GM19099 (cell line): ENCODE results near the gene OR7G3.
A peak's percentile ranks its signal among the peaks of the same experiment; 100 is the strongest.

Experiments
- POLR2A ChIP-seq: IDR thresholded peaks from 3 replicates; pipeline ENCODE4 v1.6.1; 2011; ENCODE audit warnings: low read depth; ENCODE audit not compliant: insufficient read length; ENCODE audit errors: extremely low read depth

Gene OR7G3

DNA sequence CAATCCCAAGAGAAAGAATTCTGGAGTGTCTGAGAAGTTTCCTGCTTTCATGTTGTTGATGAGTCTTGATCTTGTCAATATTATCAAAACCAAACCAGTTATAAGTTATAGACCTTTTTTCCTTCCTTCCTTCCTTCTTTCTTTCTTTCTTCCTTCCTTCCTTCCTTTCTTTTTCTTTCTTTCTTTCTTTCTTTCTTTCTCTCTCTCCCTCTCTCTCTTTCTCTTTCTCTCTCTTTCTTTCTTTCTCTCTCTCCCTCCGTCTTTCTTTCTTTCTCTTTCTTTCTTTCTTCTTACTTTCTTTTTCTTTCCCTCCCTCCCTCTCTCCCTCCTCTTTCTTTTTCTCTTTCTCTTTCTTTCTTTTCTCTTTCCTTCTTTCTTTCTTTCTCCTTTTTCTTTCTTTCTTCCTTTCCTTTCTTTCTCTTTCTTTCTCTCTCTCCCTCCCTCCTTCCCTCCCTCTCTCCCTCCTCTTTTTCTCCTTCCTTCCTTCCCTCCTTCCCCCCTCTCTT is at the start of gene OR7G3:
Gene OR7G3, minus strand, starts transcription at position 51 of the 506 bp plus-strand sequence. Its CDS starts 0 bp downstream, at position 51.
- TF ChIP-seq POLR2A = no peak

DNA sequence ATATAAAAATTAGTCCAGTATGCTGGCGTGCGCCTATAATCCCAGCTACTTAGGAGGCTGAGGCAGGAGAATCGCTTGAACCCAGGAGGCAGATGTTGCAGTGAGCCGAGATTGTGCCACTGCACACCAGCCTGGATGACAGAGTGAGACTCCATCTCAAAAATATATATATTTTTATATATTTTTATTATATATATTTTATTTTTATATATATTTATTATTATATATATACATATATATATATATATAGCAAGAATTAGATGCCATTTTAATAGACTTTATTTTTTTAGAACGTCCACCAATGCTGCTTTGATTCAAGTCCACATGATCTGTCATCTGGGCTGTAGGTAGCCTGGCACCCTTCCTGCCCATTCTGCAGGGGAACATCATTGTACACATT is 48.6 kb upstream of the OR7G3 start:
- no peak for TF ChIP-seq POLR2A

DNA sequence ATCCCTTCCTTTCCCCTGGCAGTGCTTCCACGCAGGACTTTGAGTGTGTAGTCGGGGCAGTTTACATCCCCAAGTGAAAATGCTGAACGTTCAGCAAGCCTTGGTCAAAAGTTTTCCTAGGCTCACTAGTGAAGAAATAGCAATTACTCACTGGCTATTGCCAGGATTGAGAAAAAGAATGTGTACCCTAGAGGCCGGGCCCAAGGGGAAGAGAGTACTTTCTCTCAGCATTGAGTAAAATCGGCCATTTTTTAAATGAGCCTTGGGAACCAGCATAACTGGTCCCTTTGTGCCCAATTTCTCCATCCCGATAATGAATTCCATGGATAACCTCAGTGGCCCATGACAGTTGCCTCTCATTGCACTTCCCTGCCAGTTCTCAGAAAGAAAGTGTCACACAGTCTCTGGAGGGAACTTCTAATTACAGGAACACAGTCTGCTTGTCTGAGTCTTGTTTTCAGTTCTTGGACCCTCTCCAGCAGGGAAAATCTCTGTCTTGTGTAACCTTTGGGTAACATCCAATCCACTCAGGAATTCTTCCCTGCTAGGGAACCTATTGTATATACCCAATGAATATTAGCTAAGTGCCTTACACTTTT is 44.7 kb upstream of the OR7G3 start:
- no peak for TF ChIP-seq POLR2A

DNA sequence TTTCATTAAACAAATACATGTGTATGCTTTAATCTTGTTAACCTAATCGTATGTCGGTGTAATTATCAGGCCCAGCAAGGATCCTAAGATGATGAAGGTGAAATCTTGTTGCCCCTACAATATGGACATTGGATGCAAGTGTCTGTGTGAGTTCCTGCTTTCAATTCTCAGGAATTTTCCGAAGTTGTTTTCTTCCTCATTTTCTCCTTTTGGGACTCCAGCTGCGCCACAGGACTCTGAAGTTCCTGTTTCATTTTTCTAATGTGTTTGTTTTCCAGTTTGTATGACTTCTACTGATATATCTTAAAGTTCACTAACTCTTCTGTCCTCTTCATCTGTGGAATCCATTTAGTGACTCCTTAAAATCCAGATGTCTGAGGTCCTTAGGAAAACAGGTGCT is 40.1 kb upstream of the OR7G3 start:
- no peak for TF ChIP-seq POLR2A

DNA sequence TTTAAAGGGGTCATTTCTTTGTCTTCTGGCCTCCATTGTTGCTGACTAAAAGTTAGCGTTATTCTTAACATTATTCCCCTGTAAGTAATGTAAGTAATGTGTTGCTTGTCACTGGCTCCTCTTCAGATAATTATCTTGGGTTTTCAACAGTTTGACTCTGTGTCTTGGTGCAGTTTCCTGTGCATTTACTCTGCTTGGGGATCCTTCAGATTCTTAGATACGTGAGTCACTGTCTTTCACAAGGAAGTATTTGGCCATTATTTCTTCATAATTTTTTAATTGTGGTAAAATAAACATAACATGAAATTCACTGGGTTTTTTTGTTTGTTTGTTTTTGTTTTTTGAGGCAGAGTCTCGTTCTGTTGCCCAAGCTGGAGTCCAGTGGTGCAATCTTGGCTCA is 38.5 kb upstream of the OR7G3 start:
- no peak for TF ChIP-seq POLR2A

DNA sequence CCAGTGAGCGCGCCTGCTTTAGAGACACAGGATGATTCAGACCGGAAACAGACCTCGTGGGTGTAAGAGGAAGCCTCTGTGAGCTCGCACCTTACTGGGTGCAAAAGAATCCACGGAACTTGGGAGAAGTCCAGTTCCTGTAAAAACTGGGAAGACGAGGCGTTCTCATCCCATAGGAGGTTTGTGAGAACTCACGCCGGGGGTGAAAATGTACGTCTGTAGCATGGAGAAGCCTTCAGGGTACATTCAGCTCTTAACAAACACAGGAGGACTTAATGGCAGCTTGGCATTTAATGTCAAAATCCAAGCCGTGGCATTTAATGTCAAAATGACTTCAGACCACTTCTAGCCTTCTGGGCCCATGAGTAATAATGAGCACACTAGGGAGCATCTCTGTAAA is 34.7 kb upstream of the OR7G3 start:
- no peak for TF ChIP-seq POLR2A

DNA sequence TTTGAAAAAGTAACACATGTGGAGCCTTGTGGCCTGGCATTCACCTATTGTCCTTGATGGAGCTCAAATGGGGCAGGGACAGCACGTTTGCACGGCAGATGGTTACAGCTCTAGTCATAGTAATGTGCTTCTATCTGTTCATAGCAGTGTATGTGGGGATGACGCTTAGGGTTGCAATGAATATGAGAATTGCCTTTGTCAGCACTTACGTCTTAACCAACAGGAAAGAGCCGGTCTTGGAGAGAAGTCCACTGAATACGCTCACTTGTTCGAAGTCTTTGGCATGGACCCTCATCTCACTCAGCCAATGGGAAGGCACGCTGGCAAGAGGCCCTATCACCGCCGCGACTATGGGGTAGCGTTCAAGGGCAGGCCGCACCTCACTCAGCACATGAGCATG is 33.1 kb upstream of the OR7G3 start:
- TF ChIP-seq POLR2A = no peak

DNA sequence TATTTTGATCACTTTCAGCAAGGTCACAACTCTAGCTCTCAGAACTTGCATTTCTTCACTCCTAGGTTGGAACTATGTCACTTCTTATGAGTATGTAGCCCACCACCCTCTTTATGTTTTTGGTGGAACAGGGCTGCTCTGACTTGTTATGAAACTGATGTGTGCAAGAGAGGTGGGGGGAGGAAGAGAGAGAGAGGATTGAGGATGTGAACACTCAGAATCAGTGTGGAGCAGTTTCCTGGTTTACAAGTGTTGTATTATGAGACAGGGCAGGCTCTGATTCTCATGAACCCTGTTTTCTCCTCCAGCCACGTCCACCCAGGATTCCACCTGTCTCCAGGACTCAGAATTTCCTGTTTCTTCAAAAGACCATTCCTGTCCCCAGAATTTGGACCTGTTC is 29.6 kb upstream of the OR7G3 start:
- TF ChIP-seq POLR2A = no peak

DNA sequence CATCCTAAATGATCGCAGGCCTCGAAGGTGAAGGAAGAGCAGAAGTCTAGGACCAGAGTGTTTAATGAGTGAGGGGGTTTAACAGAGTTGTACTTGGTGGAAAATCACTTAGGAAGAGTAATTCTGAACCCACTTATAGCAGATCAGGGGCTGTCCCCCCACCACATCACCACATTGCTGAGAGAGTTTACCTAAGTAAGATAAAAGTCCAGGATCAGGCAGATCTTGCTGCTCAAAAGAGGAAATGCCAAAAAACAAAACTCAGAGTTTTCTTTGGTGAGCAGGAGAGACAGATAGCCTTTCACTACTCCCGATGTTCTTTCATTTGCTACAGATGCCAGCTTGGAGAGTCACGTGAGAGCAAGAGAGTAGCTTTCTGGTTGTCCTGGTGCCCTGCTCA is 28.8 kb upstream of the OR7G3 start:
- TF ChIP-seq POLR2A = no peak

GRCh38 chr19:9151367-9151766 is 24.6 kb upstream of the OR7G3 start:
- TF ChIP-seq POLR2A = no peak

DNA sequence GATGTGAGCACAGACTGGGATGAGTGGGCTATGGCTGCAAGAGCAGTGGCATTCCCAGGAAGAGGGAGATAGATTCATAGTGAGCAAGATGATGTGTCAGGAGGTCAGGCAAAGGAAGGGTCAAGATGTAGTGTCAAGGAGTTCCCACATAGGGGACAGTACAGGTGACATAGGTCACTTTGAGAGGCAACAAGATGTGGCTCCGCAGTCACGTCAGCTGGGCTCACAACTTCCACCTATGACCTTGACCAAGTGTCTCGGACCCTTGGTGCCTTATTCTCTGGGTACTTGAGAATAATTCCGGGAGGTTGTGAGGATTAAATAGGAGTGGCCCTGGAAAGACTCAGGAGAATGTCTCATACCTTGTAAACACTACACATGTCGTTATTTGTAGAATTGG is 23.9 kb upstream of the OR7G3 start:
- TF ChIP-seq POLR2A = no peak

GRCh38 chr19:9149997-9150396 is 23.2 kb upstream of the OR7G3 start:
- TF ChIP-seq POLR2A = no peak

DNA sequence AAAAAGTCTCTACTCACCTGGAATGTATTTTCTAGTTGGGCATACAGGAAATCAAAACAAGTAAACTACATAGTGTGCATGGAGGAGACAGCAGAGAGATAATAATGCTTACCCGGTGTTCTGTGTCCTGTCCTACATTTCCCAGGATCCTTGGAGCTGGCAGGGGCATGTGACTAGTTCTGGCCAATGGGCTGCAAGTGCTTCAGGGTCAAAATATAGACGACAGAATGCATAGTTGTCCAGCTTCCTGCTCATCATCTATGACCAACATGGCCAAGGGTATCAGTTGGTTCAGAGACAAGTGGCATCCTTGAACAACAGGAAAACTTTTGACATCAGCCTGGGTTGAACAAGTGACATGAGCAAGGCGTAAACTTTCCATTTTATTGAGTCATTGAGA is 21.9 kb upstream of the OR7G3 start:
- TF ChIP-seq POLR2A = no peak

- no peak for TF ChIP-seq POLR2A
Measured at GRCh38 chr19:9146882-9147281, 20.1 kb upstream of the OR7G3 start.

DNA sequence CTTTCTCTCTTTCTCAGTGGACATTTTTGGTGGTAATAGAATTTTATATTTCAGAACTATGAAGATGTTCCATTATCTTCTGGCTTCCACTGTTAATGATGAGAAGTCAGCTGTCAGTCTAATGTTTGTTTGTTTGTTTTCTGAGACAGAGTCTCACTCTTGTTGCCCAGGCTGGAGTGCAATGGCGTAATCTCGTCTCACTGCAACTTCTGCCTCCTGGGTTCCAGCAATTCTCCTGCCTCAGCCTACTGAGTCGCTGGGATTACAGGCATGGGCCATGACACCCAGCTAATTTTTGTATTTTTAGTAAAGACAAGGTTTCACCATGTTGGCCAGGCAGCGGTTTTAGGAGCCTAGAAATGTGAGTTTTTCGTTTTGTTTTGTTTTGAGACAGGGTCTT is 18.2 kb upstream of the OR7G3 start:
- no peak for TF ChIP-seq POLR2A

DNA sequence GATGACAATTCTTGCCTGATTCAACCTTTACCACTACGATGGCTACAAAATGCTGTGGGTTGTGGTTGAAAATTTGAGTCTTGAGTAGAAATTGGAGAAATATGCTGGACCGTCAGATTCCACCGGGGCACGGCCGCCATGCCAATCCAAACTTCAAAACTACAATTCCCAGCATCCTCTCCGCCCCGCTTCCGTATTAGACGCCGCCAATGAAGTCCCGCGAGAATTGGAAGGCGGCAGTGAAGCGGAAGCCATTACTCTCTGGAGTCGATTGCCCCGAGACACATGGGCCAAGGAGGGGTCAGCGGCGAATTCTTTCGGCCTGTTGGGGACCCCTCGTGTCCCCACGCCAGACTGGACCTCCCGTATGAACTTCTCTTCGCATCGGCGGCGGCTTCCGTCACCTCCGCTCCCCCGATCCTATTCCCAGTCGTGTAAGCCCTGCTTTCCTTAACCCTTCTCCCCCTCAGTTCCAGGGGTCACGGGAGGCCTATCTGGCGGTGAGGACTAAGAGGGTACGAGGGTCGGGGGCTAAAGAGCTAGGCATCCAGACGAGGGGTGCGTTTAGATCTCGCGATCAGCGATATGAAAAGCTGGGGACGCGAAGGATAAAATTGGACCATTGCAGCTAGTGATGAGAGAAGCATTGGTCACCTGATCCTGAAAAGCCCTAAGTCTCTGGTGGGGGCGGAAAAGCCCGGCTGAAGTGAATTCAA is 13.6 kb upstream of the OR7G3 start, which contains the start of gene ZNF317:
Gene ZNF317, plus strand, starts transcription at position 239 of the 716 bp plus-strand sequence. CDS start 15,620 bp downstream, outside the sequence.
- peak; percentile 87 for TF ChIP-seq POLR2A

DNA sequence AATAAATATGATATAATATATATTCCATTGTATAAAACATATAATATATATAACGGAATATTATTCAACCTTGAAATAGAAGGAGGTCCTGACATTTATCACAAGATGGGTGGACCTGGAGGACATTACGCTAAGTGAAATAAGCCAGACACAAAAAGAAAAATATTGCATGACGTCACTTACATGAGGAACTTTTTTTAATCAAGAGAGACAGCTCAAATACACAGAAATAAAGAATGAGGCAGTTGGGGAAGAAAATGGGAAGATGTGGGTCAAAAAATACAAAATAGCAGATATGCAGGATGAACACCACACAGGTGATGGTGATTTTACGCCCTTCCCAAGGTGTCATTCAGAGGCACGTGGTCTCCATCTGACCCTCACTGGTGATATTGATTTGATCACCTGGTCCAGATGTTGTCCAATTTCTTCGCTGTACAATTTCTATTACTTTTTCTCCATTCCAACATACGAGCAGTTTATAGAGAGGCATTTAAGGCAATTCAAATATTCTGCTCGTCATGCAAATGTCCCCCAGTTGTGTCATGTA is 12.9 kb upstream of the OR7G3 start:
- TF ChIP-seq POLR2A = no peak

- TF ChIP-seq POLR2A = no peak
Measured at GRCh38 chr19:9132422-9132821, 5.7 kb upstream of the OR7G3 start.
